ENCODE measurements around the gene GRIP2. TPM values are rescaled to one million over a fixed set of nuclear protein-coding genes. Genes with fewer than 3 reads are reported as not detected.

GRIP2 gene
- not detected in 2 replicates for total RNA-seq

GRCh38 chr3:14539742-14540491 is at the start of gene GRIP2:
Gene GRIP2, minus strand, starts transcription at chr3:14540342. Its CDS starts 34 bp downstream, at chr3:14540308.
- Histone ChIP-seq H3K27me3 (ENCODE audit: control insufficient read depth, insufficient read depth, low read length) (peaks cover 29% of the 10 kb centered on the region), H3K36me3 (ENCODE audit: control insufficient read depth, insufficient read depth, low read length) (no peaks in the 10 kb centered on the region), H3K4me3 (ENCODE audit: low read depth, low read length) (no peak within 1 kb of the TSS)
- no peak for DNase-seq (ENCODE audit: low read depth)
- TF ChIP-seq CTCF (IDR thresholded peaks at IDR 0.05; ENCODE audit: insufficient read depth, low read length, poor library complexity, severe bottlenecking): no peak

GRCh38 chr3:14588425-14589112 is 48.4 kb upstream of the GRIP2 start:
- no peak for DNase-seq (ENCODE audit: low read depth)
- Histone ChIP-seq H3K27me3 (ENCODE audit: control insufficient read depth, insufficient read depth, low read length) (peaks cover 10% of the 10 kb centered on the region), H3K4me3 (ENCODE audit: low read depth, low read length) (no peak overlapping the region), H3K36me3 (ENCODE audit: control insufficient read depth, insufficient read depth, low read length) (no peaks in the 10 kb centered on the region)
- TF ChIP-seq CTCF (IDR thresholded peaks at IDR 0.05; ENCODE audit: insufficient read depth, low read length, poor library complexity, severe bottlenecking): no peak

- no peak for DNase-seq (ENCODE audit: low read depth)
- no peak for TF ChIP-seq CTCF (IDR thresholded peaks at IDR 0.05; ENCODE audit: insufficient read depth, low read length, poor library complexity, severe bottlenecking)
- Histone ChIP-seq H3K27me3 (ENCODE audit: control insufficient read depth, insufficient read depth, low read length) (peaks cover 6% of the 10 kb centered on the region), H3K36me3 (ENCODE audit: control insufficient read depth, insufficient read depth, low read length) (no peaks in the 10 kb centered on the region), H3K4me3 (ENCODE audit: low read depth, low read length) (no peak overlapping the region)
These were observed 47.7 kb upstream of the GRIP2 start for GRCh38 chr3:14587740-14588360.

- peaks cover 11% of the 10 kb centered on the region for H3K27me3 ChIP-seq (ENCODE audit: control insufficient read depth, insufficient read depth, low read length)
- DNase-seq (ENCODE audit: low read depth): no peak
- no peak overlapping the region for H3K4me3 ChIP-seq (ENCODE audit: low read depth, low read length)
- no peaks in the 10 kb centered on the region for H3K36me3 ChIP-seq (ENCODE audit: control insufficient read depth, insufficient read depth, low read length)
- no peak for TF ChIP-seq CTCF (IDR thresholded peaks at IDR 0.05; ENCODE audit: insufficient read depth, low read length, poor library complexity, severe bottlenecking)
These were observed 46.5 kb upstream of the GRIP2 start for GRCh38 chr3:14586611-14587010.

GRCh38 chr3:14583548-14584091 is 43.5 kb upstream of the GRIP2 start:
- TF ChIP-seq CTCF (IDR thresholded peaks at IDR 0.05; ENCODE audit: insufficient read depth, low read length, poor library complexity, severe bottlenecking): no peak
- DNase-seq (ENCODE audit: low read depth): no peak
- H3K36me3 ChIP-seq (ENCODE audit: control insufficient read depth, insufficient read depth, low read length): no peaks in the 10 kb centered on the region
- no peak overlapping the region for H3K4me3 ChIP-seq (ENCODE audit: low read depth, low read length)
- peaks cover 9% of the 10 kb centered on the region for H3K27me3 ChIP-seq (ENCODE audit: control insufficient read depth, insufficient read depth, low read length)

Measured in kidney epithelial cell (primary cell).